KMS-11 (cell line): ENCODE measurements around the gene IL10RA.

ENCODE experiments used
- H2AFZ ChIP-seq: fragments of 200-600 bp; sonication (generic); 2 replicates; pipeline ENCODE4 v1.6.1; 2016; ENCODE audit warnings: antibody characterized with exemption, mixed run types, low read depth
- H3K27ac ChIP-seq: fragments of 200-600 bp; sonication (generic); 2 replicates; pipeline ENCODE4 v1.6.1; 2016; ENCODE audit warnings: mild to moderate bottlenecking, mixed run types
- H3K27me3 ChIP-seq: fragments of 200-600 bp; sonication (generic); 2 replicates; pipeline ENCODE4 v1.6.1; 2017; ENCODE audit warnings: mild to moderate bottlenecking, low read depth, mixed run types, moderate library complexity; ENCODE audit not compliant: insufficient read depth
- H3K36me3 ChIP-seq: fragments of 200-600 bp; sonication (generic); 2 replicates; pipeline ENCODE4 v1.6.1; 2017; ENCODE audit warnings: mild to moderate bottlenecking, mixed run types; ENCODE audit not compliant: insufficient read depth
- H3K4me1 ChIP-seq: fragments of 200-600 bp; sonication (generic); 2 replicates; pipeline ENCODE4 v1.6.1; 2016; ENCODE audit warnings: mild to moderate bottlenecking, low read depth, mixed run types; ENCODE audit not compliant: poor library complexity, severe bottlenecking
- H3K4me2 ChIP-seq: fragments of 200-600 bp; sonication (generic); 2 replicates; pipeline ENCODE4 v1.7.0; 2016; ENCODE audit warnings: mild to moderate bottlenecking, mixed run types
- H3K4me3 ChIP-seq: fragments of 200-600 bp; sonication (generic); IDR thresholded peaks from 2 replicates; pipeline ENCODE4 v1.6.1; 2017; ENCODE audit warnings: low read depth, low read length, mixed read lengths; ENCODE audit not compliant: insufficient read depth
- H3K79me2 ChIP-seq: fragments of 200-600 bp; sonication (generic); 2 replicates; pipeline ENCODE4 v1.6.1; 2016; ENCODE audit warnings: low read depth, mixed run types; ENCODE audit not compliant: insufficient read depth
- H3K9ac ChIP-seq: fragments of 200-600 bp; sonication (generic); 2 replicates; pipeline ENCODE4 v1.6.1; 2016; ENCODE audit warnings: mild to moderate bottlenecking, mixed run types
- H4K20me1 ChIP-seq: fragments of 200-600 bp; sonication (generic); 2 replicates; pipeline ENCODE4 v1.6.1; 2016; ENCODE audit warnings: mild to moderate bottlenecking, mixed run types; ENCODE audit not compliant: insufficient read depth
- CTCF ChIP-seq: fragments of 200-600 bp; sonication (generic); conservative IDR thresholded peaks from 2 replicates; pipeline ENCODE4 v1.6.1; 2017; ENCODE audit warnings: low read depth, mild to moderate bottlenecking, antibody characterized with exemption, low read length, moderate library complexity, mixed read lengths

The IL10RA gene

GRCh38 chr11:117983163-117983475 is 3.1 kb upstream of the IL10RA start:
- Histone ChIP-seq H3K4me2 (no peak overlapping the region), H3K4me1 (peaks cover 9% of the 10 kb centered on the region), H3K79me2 (no peaks in the 10 kb centered on the region), H3K27ac (no peak overlapping the region), H2AFZ (no peak overlapping the region), H3K4me3 (no peak overlapping the region), H3K27me3 (no peaks in the 10 kb centered on the region), H4K20me1 (no peaks in the 10 kb centered on the region), H3K36me3 (no peaks in the 10 kb centered on the region), H3K9ac (no peak overlapping the region)
- TF ChIP-seq CTCF, result no peak

DNA sequence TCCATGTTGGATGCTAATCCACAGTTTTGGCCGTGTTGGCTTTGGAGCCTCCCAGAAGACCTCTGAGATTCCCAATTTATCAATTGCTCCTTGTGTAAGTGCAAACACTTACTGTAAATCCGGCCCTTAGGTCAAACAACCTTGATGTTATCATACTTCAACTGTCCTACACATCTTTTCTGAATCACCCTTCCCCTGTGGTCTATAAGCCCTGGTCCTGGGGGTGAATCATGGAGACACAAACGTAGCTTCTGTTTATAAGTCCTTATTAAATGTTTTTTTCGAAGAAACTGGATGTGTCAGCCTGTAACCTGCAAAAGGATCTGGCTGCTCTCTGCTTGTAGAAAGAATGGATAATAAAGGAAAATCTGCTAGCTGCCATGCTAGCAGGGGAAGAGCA is 1.7 kb upstream of the IL10RA start:
- Histone ChIP-seq H3K9ac (no peak overlapping the region), H3K36me3 (no peaks in the 10 kb centered on the region), H3K4me2 (no peak overlapping the region), H4K20me1 (no peaks in the 10 kb centered on the region), H3K4me1 (peaks cover 12% of the 10 kb centered on the region), H3K27me3 (no peaks in the 10 kb centered on the region), H3K27ac (no peak overlapping the region), H3K79me2 (no peaks in the 10 kb centered on the region), H3K4me3 (no peak overlapping the region), H2AFZ (no peak overlapping the region)
- TF ChIP-seq CTCF, result no peak

DNA sequence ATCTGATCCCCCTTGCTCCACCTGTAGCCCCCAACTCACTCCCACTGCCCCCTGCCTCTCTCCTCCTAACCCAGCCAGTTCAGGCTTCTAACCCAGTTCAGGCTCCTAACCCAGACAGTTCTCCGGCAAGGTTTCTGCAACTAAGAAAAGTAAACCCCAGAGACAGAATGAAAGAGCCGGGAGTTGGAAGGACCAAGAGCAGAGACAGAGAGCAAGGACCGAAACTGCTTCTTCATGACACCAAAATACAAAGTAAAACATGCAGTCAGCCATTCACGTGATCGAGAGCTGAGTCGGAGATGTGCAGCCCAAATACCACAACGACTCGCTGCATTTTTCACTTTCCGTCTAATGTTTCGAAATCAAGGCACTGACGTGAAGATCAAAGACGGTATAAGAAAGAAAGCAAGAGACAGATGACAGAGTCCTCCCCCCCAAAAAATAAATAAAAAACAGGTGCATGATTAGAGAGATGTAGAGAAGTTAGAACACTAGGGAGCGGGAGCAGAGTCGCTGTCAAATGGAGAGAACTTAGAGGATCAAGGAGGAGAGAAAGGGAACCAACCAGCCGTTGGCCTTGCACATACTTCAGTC is 884 bp downstream of the IL10RA start:
- no peaks in the 10 kb centered on the region for H3K79me2 ChIP-seq
- H3K9ac ChIP-seq, result peak overlapping the region; percentile 85; the same call in 1 of the 2 replicates
- H3K4me1 ChIP-seq, result peaks cover 20% of the 10 kb centered on the region
- no peaks in the 10 kb centered on the region for H3K27me3 ChIP-seq
- peak overlapping the region; percentile 55; the same call in 1 of the 2 replicates for H2AFZ ChIP-seq
- H3K4me3 ChIP-seq, result no peak overlapping the region
- H3K4me2 ChIP-seq, result peak overlapping the region; percentile 79
- no peaks in the 10 kb centered on the region for H4K20me1 ChIP-seq
- no peak for TF ChIP-seq CTCF
- H3K27ac ChIP-seq, result peak overlapping the region; percentile 59; the same call in 1 of the 2 replicates
- no peaks in the 10 kb centered on the region for H3K36me3 ChIP-seq

DNA sequence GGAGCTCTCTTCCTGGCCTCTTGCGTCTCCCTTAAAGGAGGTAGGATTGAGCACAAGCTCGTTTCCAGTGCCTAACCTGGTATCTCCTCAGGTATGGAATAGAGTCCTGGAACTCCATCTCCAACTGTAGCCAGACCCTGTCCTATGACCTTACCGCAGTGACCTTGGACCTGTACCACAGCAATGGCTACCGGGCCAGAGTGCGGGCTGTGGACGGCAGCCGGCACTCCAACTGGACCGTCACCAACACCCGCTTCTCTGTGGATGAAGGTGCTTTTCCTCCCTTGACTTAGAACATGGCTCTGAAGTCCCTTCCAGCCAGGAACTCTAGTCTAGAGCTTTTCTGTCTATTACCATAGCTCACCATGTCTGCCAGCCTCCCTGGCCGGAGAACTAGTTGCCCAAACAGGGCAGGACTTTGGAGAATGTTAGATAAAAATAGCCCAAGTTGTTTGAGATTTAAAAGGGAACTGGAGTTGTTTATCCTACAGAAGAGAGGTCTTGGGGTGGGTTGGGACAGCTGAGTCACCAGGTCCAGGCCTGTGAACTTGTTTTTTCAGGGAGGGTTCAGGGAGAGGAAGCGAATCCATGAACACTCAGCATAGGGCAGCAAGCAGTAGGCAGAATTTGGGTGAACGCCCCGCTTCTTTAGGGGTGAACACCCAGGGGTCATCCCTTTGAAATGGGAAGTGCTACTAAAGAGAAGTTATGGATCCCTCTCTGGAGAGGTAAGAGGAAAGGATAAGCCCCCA is 3.3 kb downstream of the IL10RA start:
- no peak for TF ChIP-seq CTCF
- no peaks in the 10 kb centered on the region for H4K20me1 ChIP-seq
- H3K27me3 ChIP-seq, result no peaks in the 10 kb centered on the region
- H3K4me2 ChIP-seq, result no peak overlapping the region
- no peak overlapping the region for H2AFZ ChIP-seq
- no peak overlapping the region for H3K9ac ChIP-seq
- H3K4me1 ChIP-seq, result peaks cover 31% of the 10 kb centered on the region
- no peak overlapping the region for H3K4me3 ChIP-seq
- H3K36me3 ChIP-seq, result no peaks in the 10 kb centered on the region
- no peak overlapping the region for H3K27ac ChIP-seq
- H3K79me2 ChIP-seq, result no peaks in the 10 kb centered on the region
